ENCODE results near the gene LRRC70. TPM values are rescaled to one million over a fixed set of nuclear protein-coding genes. Genes with fewer than 3 reads are reported as not detected.

LRRC70 gene
- total and polyA plus RNA-seq, 2 of the 8 experiments (the other 6 are each of a cell fraction or from before 2014, with no cell fraction given) = 0.62 to 0.67 TPM

- Histone ChIP-seq H3K56ac (replicated peaks; ENCODE audit: insufficient read length, low read depth, low read length) (no peak overlapping the region), H3K27ac (ENCODE audit: low read depth, low read length) (no peak overlapping the region), H3K9me3 (ENCODE audit: insufficient read depth in 2 of 2, low read depth in 1 of 2, low read length in 1 of 2) (no peaks in the 10 kb centered on the region), H2BK15ac (ENCODE audit: low read length) (no peak overlapping the region), H3K27me3 (replicated peaks in 1 of 4; ENCODE audit: control insufficient read depth in 3 of 4, extremely low read depth in 1 of 4, insufficient read depth in 3 of 4, low read length in 3 of 4) (no peaks in the 10 kb centered on the region), H3K23me2 (ENCODE audit: low read depth, low read length) (no peaks in the 10 kb centered on the region), H4K91ac (replicated peaks; ENCODE audit: insufficient read length, low read length) (no peak overlapping the region), H3K14ac (ENCODE audit: insufficient read length) (no peak overlapping the region), H2AK5ac (ENCODE audit: low read depth, low read length) (no peak overlapping the region), H3K4me2 (ENCODE audit: insufficient read depth in 1 of 2, low read depth in 2 of 2, low read length in 2 of 2) (no peak overlapping the region), H4K8ac (ENCODE audit: extremely low read depth, insufficient read depth, low read length) (no peak overlapping the region), H2BK20ac (ENCODE audit: low read length) (no peak overlapping the region), H2BK120ac (replicated peaks; ENCODE audit: low read depth, low read length) (no peak overlapping the region), H2BK12ac (ENCODE audit: low read depth, low read length) (no peak overlapping the region), H3K4me1 (replicated peaks in 1 of 4; ENCODE audit: control insufficient read depth in 3 of 4, insufficient read depth in 4 of 4, low read length in 3 of 4) (no peaks in the 10 kb centered on the region), H4K5ac (ENCODE audit: insufficient read length, low read depth, low read length) (no peak overlapping the region), H3K9ac (replicated peaks in 1 of 4; ENCODE audit: extremely low read depth in 1 of 4, low read depth in 3 of 4, low read length in 3 of 4) (no peak overlapping the region), H2AFZ (ENCODE audit: low read length) (no peak overlapping the region), H2BK5ac (ENCODE audit: low read depth, low read length) (no peak overlapping the region), H3K4ac (replicated peaks; ENCODE audit: insufficient read length, low read depth, low read length) (no peak overlapping the region), H3K4me3 (ENCODE audit: extremely low read depth in 1 of 4, insufficient read depth in 2 of 4, low read depth in 3 of 4, low read length in 4 of 4) (no peak overlapping the region), H3K18ac (ENCODE audit: extremely low read depth, low read length) (no peak overlapping the region), H3K79me2 (ENCODE audit: control insufficient read depth in 1 of 2, insufficient read depth in 2 of 2, low read length in 2 of 2) (no peaks in the 10 kb centered on the region), H3K36me3 (ENCODE audit: control insufficient read depth in 2 of 4, insufficient read depth in 4 of 4, low read length in 3 of 4) (no peaks in the 10 kb centered on the region), H3K23ac (ENCODE audit: insufficient read length) (no peak overlapping the region), H3K79me1 (ENCODE audit: low read depth, low read length) (no peaks in the 10 kb centered on the region), H4K20me1 (replicated peaks in 1 of 2; ENCODE audit: control insufficient read depth in 1 of 2, insufficient read depth in 2 of 2, low read length in 2 of 2) (no peaks in the 10 kb centered on the region)
- WGBS, 2 experiments (ENCODE audit: extremely low coverage in 1 of 2, insufficient coverage in 1 of 2, insufficient read length in 1 of 2, insufficient replicate concordance in 2 of 2, low coverage in 1 of 2, low lambda C conversion rate in 2 of 2, missing lambda C conversion rate in 1 of 2) = 83% methylated on average over 3 of the region's 3 CpGs; no CpG with 5 or more reads in 1 of the 2 experiments
- ChIA-PET CTCF (ENCODE audit: partially characterized antibody) (interaction anchor here (0.9 to 1.5 kb wide), 2 partner anchors 32 to 157 kb away, joined by 3 read pairs; no protein-coding TSS in a partner anchor), POLR2A (ENCODE audit: partially characterized antibody) (no interaction called here)
- DNase-seq (ENCODE audit: low read depth in 1 of 2, low spot score in 2 of 2) = no peak
- FAIRE-seq = no peak
- TF ChIP-seq EGR1 (IDR thresholded peaks at IDR 0.05; ENCODE audit: borderline replicate concordance, low read depth, low read length) = no peak
These were observed 22.1 kb downstream of the LRRC70 start for GRCh38 chr5:62600560-62601252.
